Measurements from ENCODE around the gene INTS2. TPM values are rescaled to one million over a fixed set of nuclear protein-coding genes. Genes with fewer than 3 reads are reported as not detected.

Gene INTS2, protein sequence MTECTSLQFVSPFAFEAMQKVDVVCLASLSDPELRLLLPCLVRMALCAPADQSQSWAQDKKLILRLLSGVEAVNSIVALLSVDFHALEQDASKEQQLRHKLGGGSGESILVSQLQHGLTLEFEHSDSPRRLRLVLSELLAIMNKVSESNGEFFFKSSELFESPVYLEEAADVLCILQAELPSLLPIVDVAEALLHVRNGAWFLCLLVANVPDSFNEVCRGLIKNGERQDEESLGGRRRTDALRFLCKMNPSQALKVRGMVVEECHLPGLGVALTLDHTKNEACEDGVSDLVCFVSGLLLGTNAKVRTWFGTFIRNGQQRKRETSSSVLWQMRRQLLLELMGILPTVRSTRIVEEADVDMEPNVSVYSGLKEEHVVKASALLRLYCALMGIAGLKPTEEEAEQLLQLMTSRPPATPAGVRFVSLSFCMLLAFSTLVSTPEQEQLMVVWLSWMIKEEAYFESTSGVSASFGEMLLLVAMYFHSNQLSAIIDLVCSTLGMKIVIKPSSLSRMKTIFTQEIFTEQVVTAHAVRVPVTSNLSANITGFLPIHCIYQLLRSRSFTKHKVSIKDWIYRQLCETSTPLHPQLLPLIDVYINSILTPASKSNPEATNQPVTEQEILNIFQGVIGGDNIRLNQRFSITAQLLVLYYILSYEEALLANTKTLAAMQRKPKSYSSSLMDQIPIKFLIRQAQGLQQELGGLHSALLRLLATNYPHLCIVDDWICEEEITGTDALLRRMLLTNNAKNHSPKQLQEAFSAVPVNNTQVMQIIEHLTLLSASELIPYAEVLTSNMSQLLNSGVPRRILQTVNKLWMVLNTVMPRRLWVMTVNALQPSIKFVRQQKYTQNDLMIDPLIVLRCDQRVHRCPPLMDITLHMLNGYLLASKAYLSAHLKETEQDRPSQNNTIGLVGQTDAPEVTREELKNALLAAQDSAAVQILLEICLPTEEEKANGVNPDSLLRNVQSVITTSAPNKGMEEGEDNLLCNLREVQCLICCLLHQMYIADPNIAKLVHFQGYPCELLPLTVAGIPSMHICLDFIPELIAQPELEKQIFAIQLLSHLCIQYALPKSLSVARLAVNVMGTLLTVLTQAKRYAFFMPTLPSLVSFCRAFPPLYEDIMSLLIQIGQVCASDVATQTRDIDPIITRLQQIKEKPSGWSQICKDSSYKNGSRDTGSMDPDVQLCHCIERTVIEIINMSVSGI
- 10 to 100 TPM in 2 of 3 donors, 1 to 10 TPM in 1; 8.3 to 15.2 (median 11.8) TPM for total RNA-seq

- H3K27ac ChIP-seq: peak within 1 kb of the TSS; percentile 88 to 91
- no peaks in the 10 kb centered on the region for H3K36me3 ChIP-seq
- peak within 1 kb of the TSS; percentile 68 to 76 (median 69) for H3K4me3 ChIP-seq
- no peaks in the 10 kb centered on the region for H3K9me3 ChIP-seq
- peak; percentile 92 to 93 for DNase-seq (ENCODE audit: low spot score in 2 of 2)
- TF ChIP-seq, protein P1, sequence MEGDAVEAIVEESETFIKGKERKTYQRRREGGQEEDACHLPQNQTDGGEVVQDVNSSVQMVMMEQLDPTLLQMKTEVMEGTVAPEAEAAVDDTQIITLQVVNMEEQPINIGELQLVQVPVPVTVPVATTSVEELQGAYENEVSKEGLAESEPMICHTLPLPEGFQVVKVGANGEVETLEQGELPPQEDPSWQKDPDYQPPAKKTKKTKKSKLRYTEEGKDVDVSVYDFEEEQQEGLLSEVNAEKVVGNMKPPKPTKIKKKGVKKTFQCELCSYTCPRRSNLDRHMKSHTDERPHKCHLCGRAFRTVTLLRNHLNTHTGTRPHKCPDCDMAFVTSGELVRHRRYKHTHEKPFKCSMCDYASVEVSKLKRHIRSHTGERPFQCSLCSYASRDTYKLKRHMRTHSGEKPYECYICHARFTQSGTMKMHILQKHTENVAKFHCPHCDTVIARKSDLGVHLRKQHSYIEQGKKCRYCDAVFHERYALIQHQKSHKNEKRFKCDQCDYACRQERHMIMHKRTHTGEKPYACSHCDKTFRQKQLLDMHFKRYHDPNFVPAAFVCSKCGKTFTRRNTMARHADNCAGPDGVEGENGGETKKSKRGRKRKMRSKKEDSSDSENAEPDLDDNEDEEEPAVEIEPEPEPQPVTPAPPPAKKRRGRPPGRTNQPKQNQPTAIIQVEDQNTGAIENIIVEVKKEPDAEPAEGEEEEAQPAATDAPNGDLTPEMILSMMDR (IDR thresholded peaks at IDR 0.05): no peak
- TF ChIP-seq POLR2AphosphoS5 (IDR thresholded peaks at IDR 0.05) (peak; percentile 78 to 93 (median 80)), POLR2A (IDR thresholded peaks at IDR 0.05) (peak; percentile 72)
- H3K4me1 ChIP-seq: peaks cover 0 to 5% of the 10 kb centered on the region in 2 donors
- intact Hi-C loops (cut with DNase I; ENCODE audit: low total_unique reads): no loop called here
- no peaks in the 10 kb centered on the region for H3K27me3 ChIP-seq
Measured at GRCh38 chr17:61927208-61928100, at the start of gene INTS2. TSS of gene INTS2 (minus strand) at chr17:61927982. CDS start at chr17:61926644, 1,338 bp downstream.

- DNase-seq (ENCODE audit: low spot score in 2 of 2): no peak
- no peak for TF ChIP-seq POLR2AphosphoS5 (IDR thresholded peaks at IDR 0.05)
- TF ChIP-seq, protein P1 (IDR thresholded peaks at IDR 0.05): no peak
- TF ChIP-seq POLR2A (IDR thresholded peaks at IDR 0.05): no peak
- intact Hi-C loops (cut with DNase I; ENCODE audit: low total_unique reads): no loop called here
- no peaks in the 10 kb centered on the region for H3K9me3 ChIP-seq
- no peaks in the 10 kb centered on the region for H3K27me3 ChIP-seq
- no peaks in the 10 kb centered on the region for H3K4me1 ChIP-seq
- H3K36me3 ChIP-seq: no peaks in the 10 kb centered on the region
- no peak overlapping the region for H3K4me3 ChIP-seq
- H3K27ac ChIP-seq: no peak overlapping the region
Measured at GRCh38 chr17:61974115-61974514, 46.3 kb upstream of the INTS2 start.

- peaks cover 2% of the 10 kb centered on the region for H3K36me3 ChIP-seq
- no peaks in the 10 kb centered on the region for H3K4me1 ChIP-seq
- no peak overlapping the region for H3K27ac ChIP-seq
- DNase-seq (ENCODE audit: low spot score in 2 of 2): no peak
- no peak overlapping the region for H3K4me3 ChIP-seq
- no peak for TF ChIP-seq POLR2A (IDR thresholded peaks at IDR 0.05)
- TF ChIP-seq POLR2AphosphoS5 (IDR thresholded peaks at IDR 0.05): no peak
- TF ChIP-seq, protein P1 (IDR thresholded peaks at IDR 0.05): no peak
- H3K27me3 ChIP-seq: no peaks in the 10 kb centered on the region
- intact Hi-C loops (cut with DNase I; ENCODE audit: low total_unique reads): no loop called here
- H3K9me3 ChIP-seq: no peaks in the 10 kb centered on the region
Measured at GRCh38 chr17:61972311-61972710, 44.5 kb upstream of the INTS2 start.

- Histone ChIP-seq H3K4me3 (no peak overlapping the region), H3K9me3 (no peaks in the 10 kb centered on the region), H3K36me3 (peaks cover 12% of the 10 kb centered on the region), H3K4me1 (no peaks in the 10 kb centered on the region), H3K27ac (no peak overlapping the region), H3K27me3 (no peaks in the 10 kb centered on the region)
- TF ChIP-seq POLR2A (IDR thresholded peaks at IDR 0.05): no peak
- TF ChIP-seq POLR2AphosphoS5 (IDR thresholded peaks at IDR 0.05): no peak
- TF ChIP-seq, protein P1 (IDR thresholded peaks at IDR 0.05): no peak
- intact Hi-C loops (cut with DNase I; ENCODE audit: low total_unique reads): no loop called here
- DNase-seq (ENCODE audit: low spot score in 2 of 2): no peak
Measured at GRCh38 chr17:61970030-61970429, 42.2 kb upstream of the INTS2 start.

All from breast epithelium (tissue), 4 donors.